ENCODE measurements around the gene CDH4.

Gene CDH4

DNA sequence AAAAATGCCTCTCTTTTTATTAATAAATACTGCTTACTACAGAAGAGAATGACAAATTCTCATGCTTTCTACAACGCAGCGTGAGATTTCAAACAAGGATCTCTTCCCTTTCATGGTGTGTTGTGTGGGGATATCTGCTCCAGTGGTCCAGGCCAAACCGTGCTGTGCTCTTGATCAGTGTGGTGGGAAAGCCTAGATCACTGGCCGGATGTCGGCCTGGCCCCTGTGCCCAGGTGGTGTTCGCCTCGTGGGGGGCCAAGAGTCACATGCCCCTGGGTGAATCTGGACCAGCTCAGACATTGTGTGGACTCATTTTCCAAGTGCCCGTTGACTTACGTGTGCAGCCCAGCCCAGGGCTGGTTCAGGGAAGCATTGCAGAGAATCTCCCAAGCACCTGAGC is 4.3 kb downstream of the CDH4 start:
- no peak for DNase-seq (ENCODE audit: low spot score)
- in situ Hi-C loops (cut with MboI; ENCODE audit: low sequenced_read_pairs, unreplicated experiment), result no loop called here
- TF ChIP-seq, protein P1, sequence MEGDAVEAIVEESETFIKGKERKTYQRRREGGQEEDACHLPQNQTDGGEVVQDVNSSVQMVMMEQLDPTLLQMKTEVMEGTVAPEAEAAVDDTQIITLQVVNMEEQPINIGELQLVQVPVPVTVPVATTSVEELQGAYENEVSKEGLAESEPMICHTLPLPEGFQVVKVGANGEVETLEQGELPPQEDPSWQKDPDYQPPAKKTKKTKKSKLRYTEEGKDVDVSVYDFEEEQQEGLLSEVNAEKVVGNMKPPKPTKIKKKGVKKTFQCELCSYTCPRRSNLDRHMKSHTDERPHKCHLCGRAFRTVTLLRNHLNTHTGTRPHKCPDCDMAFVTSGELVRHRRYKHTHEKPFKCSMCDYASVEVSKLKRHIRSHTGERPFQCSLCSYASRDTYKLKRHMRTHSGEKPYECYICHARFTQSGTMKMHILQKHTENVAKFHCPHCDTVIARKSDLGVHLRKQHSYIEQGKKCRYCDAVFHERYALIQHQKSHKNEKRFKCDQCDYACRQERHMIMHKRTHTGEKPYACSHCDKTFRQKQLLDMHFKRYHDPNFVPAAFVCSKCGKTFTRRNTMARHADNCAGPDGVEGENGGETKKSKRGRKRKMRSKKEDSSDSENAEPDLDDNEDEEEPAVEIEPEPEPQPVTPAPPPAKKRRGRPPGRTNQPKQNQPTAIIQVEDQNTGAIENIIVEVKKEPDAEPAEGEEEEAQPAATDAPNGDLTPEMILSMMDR (IDR thresholded peaks at IDR 0.05; ENCODE audit: borderline replicate concordance, control extremely low read depth, extremely low read depth, insufficient read depth, missing control alignments), result no peak

DNA sequence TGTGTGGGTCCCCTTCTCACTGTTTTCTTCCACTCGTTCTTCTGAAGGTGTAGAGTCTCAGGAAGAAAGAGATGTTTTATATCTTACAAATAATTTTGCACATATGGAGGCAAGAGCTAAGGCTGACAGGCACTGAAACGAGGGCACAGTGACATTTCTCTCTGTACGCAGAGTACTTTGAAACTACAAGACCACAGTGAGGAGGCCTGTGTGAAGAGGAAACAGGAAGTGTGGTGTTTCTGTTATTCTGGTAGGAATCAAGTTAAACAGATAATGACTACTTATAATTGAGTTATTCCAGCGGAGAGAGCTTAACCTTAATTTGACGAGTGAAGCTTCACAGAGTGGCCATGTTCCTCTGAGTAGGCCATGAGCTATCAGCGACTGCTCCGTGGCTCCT is 4.8 kb downstream of the CDH4 start:
- in situ Hi-C loops (cut with MboI; ENCODE audit: low sequenced_read_pairs, unreplicated experiment), result no loop called here
- TF ChIP-seq, protein P1 (IDR thresholded peaks at IDR 0.05; ENCODE audit: borderline replicate concordance, control extremely low read depth, extremely low read depth, insufficient read depth, missing control alignments), result no peak
- DNase-seq (ENCODE audit: low spot score), result no peak

DNA sequence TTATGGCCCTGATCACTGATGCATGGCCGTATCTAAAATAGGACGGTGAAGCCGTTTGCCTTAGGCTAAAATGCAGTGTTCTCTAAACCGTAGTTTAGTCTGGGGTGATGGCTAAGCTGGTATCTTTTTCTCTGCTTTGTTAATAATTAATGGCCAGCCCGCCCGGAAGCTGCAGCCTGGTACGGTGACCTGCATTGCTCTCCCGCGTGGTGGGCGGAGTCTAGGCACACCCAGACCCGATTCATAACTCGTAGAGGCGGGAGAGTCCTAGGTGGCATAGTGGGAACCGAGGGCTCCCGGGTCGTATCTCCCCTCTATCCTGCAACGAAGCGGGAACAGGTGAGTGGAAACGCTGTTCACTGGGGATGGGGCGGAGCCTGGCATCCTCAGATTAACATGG is 5.5 kb downstream of the CDH4 start:
- TF ChIP-seq, protein P1 (IDR thresholded peaks at IDR 0.05; ENCODE audit: borderline replicate concordance, control extremely low read depth, extremely low read depth, insufficient read depth, missing control alignments), result no peak
- in situ Hi-C loops (cut with MboI; ENCODE audit: low sequenced_read_pairs, unreplicated experiment), result no loop called here
- DNase-seq (ENCODE audit: low spot score), result no peak

DNA sequence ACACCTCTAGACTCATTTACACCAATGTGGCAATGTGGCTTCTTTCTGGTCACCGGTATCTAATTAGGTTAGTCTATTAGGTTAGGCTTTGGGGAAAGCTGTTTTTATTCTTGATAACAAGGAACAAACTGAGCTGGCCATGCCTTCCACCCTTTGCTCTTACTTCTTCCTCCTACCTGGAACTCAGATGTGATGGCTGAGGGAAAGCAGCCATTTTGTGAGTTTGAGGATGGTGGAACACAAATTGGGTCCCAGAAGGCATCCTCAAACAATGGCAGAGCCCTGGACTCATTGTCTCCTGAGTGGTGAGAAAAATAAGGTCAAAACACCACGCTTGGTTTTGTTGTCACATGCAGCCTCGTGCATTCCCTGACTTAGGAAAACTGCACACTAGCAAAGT is 7.7 kb downstream of the CDH4 start:
- TF ChIP-seq, protein P1 (IDR thresholded peaks at IDR 0.05; ENCODE audit: borderline replicate concordance, control extremely low read depth, extremely low read depth, insufficient read depth, missing control alignments), result no peak
- in situ Hi-C loops (cut with MboI; ENCODE audit: low sequenced_read_pairs, unreplicated experiment), result no loop called here
- no peak for DNase-seq (ENCODE audit: low spot score)

DNA sequence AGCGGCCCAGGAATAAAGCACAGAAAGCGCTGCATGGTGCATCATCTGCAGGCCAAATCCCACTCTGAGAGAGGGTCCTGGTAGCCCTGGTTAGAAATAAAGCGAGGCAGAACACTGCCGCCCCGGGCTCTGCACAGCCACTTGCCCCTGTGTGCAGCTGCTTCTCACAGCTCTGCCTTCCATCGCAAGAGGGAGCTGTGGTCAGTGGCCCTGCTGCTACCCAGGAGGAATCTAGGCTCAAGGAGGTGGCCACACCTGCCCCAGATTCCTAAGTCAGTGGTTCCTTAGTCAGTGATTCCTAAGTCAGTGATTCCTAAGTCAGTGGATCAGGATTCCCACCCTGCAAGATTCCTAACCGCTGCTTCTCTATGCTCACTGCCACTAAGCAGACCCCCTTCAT is 8.8 kb downstream of the CDH4 start:
- TF ChIP-seq, protein P1 (IDR thresholded peaks at IDR 0.05; ENCODE audit: borderline replicate concordance, control extremely low read depth, extremely low read depth, insufficient read depth, missing control alignments), result no peak
- in situ Hi-C loops (cut with MboI; ENCODE audit: low sequenced_read_pairs, unreplicated experiment), result no loop called here
- no peak for DNase-seq (ENCODE audit: low spot score)

DNA sequence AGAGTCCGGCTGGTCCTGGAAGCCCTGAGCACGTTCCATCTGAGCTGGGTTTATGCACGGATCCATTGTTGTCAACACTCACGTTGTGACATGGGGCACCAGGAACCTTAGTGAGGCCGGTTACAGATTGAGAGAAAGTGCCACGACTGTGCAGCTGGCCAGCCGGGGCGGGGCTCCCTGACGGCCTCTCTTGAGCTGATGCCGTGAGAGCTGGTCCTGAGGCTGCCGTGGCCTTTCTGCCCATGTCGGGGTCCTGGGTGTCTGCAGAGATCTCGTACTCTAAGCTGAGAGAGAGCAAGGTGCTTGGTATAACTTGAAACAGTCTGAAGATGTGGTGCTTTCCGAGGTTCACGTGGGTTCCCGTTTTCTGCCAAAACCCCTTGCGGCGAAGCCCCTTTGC is 10.0 kb downstream of the CDH4 start:
- no peak for DNase-seq (ENCODE audit: low spot score)
- in situ Hi-C loops (cut with MboI; ENCODE audit: low sequenced_read_pairs, unreplicated experiment), result no loop called here
- TF ChIP-seq, protein P1 (IDR thresholded peaks at IDR 0.05; ENCODE audit: borderline replicate concordance, control extremely low read depth, extremely low read depth, insufficient read depth, missing control alignments), result no peak

DNA sequence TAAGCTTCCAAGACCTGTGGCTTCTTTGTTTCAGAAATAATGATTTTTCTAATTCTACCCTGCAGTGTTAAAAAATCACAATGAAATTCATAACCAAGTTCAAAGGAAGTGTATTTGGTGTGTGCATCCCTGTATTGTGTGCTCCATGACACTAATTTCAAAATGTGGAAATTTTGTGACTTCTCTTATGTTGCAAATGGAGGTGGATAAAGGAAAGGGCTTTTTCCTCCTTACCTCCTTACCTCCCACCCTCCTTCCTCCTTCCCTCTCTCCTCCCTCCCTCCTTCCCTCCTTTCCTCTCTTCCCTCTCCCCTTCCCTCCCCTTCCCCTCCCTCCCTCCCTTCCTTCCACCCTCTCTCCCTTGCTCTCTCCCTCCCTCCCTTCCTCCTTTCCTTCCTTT is 10.5 kb downstream of the CDH4 start:
- TF ChIP-seq, protein P1 (IDR thresholded peaks at IDR 0.05; ENCODE audit: borderline replicate concordance, control extremely low read depth, extremely low read depth, insufficient read depth, missing control alignments), result no peak
- in situ Hi-C loops (cut with MboI; ENCODE audit: low sequenced_read_pairs, unreplicated experiment), result no loop called here
- no peak for DNase-seq (ENCODE audit: low spot score)
